Germinal center (tissue), 1 donor: ENCODE data around the gene HBA1.
"Not testable (repeated sequence)": the region's sequence is repeated elsewhere in the genome, so short reads cannot be mapped to it uniquely, and the experiment has no call there.

Experiments
- DNase-seq: peaks from one replicate; pipeline ENCODE4 v3.0.0; 2012; ENCODE audit warnings: mixed read lengths, low spot score

HBA1 gene

DNA sequence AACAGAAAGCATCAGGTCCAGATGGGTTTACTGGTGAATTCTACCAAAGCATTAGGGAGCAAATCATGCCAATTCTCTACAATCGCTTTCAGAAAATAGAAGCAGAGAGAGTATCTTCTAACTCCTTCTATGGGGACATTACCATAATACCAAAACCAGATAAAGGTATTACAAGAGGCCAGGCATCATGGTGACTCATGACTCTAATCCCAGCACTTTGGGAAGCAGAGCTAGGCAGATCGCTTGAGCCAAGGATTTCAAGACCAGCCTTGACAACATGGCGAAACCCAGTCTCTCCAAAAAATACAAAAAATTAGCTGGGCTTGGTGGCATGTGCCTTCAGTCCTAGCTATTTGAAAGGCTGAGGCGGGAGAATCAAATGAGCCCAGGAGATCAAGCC, 26.8 kb downstream of the HBA1 start:
- DNase-seq: no peak

DNA sequence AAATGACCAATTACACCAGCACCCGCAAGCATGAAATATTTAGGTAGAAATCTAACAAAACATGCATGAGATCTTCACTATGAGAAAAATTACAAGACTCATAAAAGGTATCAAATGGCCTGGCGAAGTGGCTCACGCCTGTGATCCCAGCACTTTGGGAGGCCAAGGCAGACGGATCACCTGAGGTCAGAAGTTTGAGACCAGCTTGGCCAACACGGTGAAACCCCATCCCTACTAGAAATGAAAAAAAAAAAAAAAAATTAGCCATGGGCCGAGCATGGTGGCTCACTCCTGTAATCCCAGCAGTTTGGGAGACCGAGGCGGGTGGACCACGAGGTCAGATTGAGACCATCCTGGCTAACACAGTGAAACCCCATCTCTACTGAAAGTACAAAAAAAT, 27.6 kb downstream of the HBA1 start:
- DNase-seq: not testable (repeated sequence)

DNA sequence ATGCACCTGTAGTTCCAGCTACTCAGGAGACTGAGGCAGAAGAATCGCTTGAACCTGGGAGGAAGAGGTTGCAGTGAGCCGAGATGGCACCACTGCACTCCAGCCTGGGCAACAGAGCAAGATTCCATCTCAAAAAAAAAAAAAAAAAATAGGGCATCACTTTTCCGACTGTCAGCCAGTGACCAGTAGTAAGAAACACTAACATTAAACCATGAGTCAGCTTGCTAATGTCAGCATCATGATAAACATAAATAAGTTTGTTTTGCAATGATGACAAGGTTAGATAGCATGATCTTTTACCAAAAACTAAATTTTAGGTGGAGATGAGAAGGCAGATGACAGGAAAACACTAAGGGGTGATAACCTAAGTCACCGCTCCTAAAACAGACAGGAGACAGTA, 32.9 kb downstream of the HBA1 start:
- DNase-seq: not testable (repeated sequence)

DNA sequence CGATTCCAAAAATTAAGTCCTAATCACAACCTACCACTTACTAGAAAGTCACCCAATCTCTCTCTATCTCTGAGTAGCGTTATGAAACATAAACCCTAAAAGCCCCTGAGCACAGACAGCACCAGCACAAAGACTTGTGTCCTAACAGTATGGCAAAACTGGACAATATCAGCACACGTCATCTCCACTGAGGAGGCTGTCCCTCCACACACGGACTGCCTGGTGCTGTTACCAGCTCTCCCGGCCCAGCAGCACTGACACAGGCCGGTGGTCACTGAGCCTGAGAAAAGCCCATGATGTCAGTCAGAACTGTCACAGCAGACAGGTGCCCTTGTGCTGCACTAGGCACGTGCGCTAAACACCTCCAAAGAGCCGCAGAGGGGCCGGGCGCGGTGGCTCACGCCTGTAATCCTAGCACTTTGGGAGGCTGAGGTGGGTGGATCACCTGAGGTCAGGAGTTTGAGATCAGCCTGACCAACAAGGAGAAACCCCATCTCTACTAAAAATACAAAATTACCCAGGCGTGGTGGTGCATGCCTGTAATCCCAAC, 35.2 kb downstream of the HBA1 start:
- not testable (repeated sequence) for DNase-seq

DNA sequence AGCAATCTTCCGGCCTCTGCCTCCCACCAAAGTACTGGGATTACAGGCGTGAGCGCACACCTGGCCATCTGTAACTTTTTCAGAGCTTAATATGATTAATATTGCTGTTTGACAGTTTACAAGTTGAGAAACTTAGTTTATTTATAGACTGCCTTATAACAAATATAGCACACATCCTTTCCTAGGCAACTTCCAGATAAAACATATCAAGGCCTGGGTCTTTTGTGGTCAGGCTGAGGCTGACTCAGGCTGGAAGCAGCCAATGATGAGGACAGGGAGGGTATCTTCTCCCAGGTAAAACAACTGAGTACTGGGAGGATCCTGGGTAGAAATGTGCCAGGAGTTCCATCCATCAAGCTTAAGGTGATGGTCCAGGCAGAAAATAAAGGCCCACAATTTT, 36.5 kb downstream of the HBA1 start:
- no peak for DNase-seq

DNA sequence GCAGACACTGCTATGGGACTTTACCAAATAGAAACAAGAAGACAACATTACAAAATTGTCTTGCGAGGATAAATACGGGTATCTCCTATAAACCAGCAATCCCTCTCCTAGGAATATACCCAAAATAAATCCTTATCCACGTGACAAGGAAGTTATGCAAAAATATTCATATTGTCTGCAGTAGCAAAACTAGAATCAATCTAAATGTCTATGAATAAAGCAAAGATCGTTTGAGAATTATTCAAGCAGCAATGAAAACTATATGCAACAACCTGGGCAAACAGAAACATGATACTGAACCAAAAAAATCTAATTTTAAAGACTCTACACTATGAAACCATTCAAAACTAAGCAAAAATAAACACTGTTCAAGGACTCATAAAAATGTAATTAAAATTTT, 43.5 kb downstream of the HBA1 start:
- no peak for DNase-seq
